ENCODE results near the gene SCNN1A.

SCNN1A gene

DNA sequence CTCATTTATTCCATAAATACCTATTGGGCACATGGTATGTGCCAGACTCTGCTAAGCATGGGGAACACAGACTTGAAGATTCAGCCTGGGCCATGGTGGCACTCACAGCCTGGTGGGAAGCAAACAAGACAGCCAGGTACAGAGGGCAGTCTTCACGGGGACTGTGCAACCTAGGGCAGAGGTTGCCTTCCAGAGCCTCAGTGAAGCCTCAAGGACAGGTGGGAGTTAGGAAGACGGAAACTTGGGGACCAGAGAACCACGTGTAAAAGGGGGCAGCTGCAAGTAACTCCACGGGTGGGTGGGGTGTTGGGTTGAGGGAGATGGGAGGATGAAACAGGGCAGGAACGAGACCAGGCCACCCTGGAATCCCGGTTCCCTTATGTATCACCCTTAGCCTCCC, 7.6 kb upstream of the SCNN1A start:
- H3K27ac ChIP-seq (ENCODE audit: low read depth, low read length) = peak overlapping the region; percentile 100
- H3K9me3 ChIP-seq (ENCODE audit: low read length) = no peaks in the 10 kb centered on the region
- peak overlapping the region; percentile 58 for H3K9ac ChIP-seq (ENCODE audit: low read length)
- H3K36me3 ChIP-seq (ENCODE audit: insufficient read depth, low read length) = peaks cover 21% of the 10 kb centered on the region
- peaks cover 74% of the 10 kb centered on the region for H3K4me1 ChIP-seq (ENCODE audit: insufficient read depth, low read length)
- H3K4me3 ChIP-seq (ENCODE audit: low read depth in 1 of 2, low read length in 2 of 2) = peak overlapping the region; percentile 44 to 55
- no peaks in the 10 kb centered on the region for H3K27me3 ChIP-seq (ENCODE audit: control insufficient read depth in 1 of 2, insufficient read depth in 2 of 2, low read length in 2 of 2)

DNA sequence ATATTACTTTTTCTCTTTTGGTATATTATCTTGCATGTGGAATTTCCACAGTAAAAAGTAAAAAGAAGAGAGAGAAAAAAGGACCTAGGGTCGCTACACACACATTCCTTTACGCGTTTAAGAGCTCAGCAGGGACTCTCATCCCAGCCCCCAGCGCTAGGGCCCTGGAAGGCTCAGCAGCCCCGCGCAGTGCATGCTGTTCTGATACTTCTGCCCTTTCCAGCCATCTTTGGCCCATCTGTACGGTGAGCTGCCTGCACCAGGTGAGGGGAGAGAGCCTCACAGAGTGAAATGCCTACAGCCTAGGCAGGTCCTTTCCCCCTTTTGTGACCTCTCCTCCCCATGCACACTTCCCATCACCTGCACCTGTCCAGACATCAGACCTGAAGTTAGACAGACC, 7.0 kb upstream of the SCNN1A start:
- H3K36me3 ChIP-seq (ENCODE audit: insufficient read depth, low read length) = peaks cover 15% of the 10 kb centered on the region
- no peaks in the 10 kb centered on the region for H3K27me3 ChIP-seq (ENCODE audit: control insufficient read depth in 1 of 2, insufficient read depth in 2 of 2, low read length in 2 of 2)
- no peak overlapping the region for H3K4me3 ChIP-seq (ENCODE audit: low read depth in 1 of 2, low read length in 2 of 2)
- peaks cover 76% of the 10 kb centered on the region for H3K4me1 ChIP-seq (ENCODE audit: insufficient read depth, low read length)
- H3K9me3 ChIP-seq (ENCODE audit: low read length) = no peaks in the 10 kb centered on the region
- no peak overlapping the region for H3K27ac ChIP-seq (ENCODE audit: low read depth, low read length)
- no peak overlapping the region for H3K9ac ChIP-seq (ENCODE audit: low read length)

DNA sequence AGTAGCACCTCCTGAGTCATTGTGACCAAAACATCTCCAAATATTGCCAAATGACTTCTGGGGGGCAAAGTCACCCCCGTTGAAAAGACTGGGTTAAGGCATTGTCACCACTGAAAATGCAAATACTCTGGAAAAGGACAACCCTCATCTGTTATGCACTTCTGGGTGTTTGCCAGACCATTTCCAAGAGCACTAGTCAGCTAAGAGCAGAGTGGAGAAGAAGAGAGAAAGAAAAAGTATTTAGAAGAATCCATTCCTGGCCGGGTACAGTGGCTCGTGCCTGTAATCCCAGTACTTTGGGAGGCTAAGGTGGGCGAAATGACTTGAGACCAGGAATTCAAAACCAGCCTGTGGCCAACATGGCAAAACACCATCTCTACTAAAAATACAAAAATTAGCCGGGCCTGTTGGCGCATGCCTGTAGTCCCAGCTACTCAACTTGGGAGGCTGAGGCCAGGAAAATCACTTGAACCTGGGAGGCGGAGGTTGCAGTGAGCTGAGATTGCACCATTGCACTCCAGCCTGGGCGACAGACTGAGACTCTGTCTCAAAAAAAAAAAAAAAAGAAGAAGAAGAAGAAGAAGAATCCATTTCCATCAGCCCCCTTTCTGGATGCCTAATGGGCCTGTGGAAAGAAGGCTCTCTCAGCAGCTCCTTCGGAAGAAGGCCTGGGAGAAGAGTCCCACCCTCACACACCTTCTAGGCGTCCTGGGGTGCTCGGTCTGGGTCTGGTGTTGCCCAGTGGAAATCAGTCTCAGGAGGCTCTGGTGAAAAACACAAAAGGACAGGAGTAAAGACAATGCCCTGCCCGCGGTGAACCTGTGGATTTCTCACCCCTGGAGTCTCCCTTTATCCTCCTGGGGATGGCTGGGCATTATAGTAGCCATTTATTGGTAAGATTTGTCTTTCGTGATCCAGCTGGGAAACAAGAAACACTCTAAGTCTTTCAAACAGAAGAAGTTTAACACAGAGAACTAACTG, 5.1 kb upstream of the SCNN1A start:
- Histone ChIP-seq H3K9me3 (ENCODE audit: low read length) (no peaks in the 10 kb centered on the region), H3K27me3 (ENCODE audit: control insufficient read depth in 1 of 2, insufficient read depth in 2 of 2, low read length in 2 of 2) (no peaks in the 10 kb centered on the region), H3K9ac (ENCODE audit: low read length) (no peak overlapping the region), H3K4me3 (ENCODE audit: low read depth in 1 of 2, low read length in 2 of 2) (no peak overlapping the region), H3K27ac (ENCODE audit: low read depth, low read length) (peak overlapping the region; percentile 72), H3K36me3 (ENCODE audit: insufficient read depth, low read length) (no peaks in the 10 kb centered on the region), H3K4me1 (ENCODE audit: insufficient read depth, low read length) (peaks cover 78% of the 10 kb centered on the region)

DNA sequence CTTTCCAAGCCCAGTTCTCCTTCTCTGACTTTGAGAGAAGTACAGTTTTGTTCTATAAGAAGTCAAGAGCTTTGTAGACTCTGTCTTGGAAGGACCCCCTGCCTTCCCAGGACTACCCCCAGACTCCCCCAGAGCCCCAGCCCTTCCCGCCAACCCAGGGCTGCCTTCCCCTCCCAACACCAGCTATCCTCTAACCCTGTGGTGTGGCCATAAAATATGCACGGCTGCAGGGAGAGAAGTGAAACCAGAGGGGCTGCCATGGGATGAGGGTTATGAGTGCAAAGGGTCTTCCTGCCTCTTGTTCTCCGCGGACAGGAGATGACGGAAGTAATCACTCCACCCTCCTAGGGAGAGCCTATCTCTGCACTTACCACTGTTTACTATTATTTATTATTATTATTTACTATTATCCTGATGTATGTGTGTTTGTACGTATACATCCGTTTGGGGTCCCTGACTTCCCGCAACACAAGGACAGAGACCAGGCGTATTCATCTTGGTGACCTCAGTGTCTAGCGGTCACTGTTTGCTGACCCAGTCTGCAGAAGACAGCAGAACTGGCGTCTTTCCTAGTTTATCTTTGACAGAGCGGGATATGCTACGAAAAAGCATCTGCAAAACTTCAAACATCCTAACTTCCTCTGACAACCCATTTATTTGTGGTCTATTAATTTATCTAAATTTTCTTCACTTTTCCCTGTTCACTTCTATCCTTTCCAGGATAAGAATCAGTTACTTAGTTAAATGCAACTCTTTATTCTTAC, 3.5 kb upstream of the SCNN1A start:
- H3K9me3 ChIP-seq (ENCODE audit: low read length) = no peaks in the 10 kb centered on the region
- no peaks in the 10 kb centered on the region for H3K27me3 ChIP-seq (ENCODE audit: control insufficient read depth in 1 of 2, insufficient read depth in 2 of 2, low read length in 2 of 2)
- peaks cover 69% of the 10 kb centered on the region for H3K4me1 ChIP-seq (ENCODE audit: insufficient read depth, low read length)
- no peak overlapping the region for H3K4me3 ChIP-seq (ENCODE audit: low read depth in 1 of 2, low read length in 2 of 2)
- peak overlapping the region; percentile 35 for H3K27ac ChIP-seq (ENCODE audit: low read depth, low read length)
- no peak overlapping the region for H3K9ac ChIP-seq (ENCODE audit: low read length)
- no peaks in the 10 kb centered on the region for H3K36me3 ChIP-seq (ENCODE audit: insufficient read depth, low read length)

DNA sequence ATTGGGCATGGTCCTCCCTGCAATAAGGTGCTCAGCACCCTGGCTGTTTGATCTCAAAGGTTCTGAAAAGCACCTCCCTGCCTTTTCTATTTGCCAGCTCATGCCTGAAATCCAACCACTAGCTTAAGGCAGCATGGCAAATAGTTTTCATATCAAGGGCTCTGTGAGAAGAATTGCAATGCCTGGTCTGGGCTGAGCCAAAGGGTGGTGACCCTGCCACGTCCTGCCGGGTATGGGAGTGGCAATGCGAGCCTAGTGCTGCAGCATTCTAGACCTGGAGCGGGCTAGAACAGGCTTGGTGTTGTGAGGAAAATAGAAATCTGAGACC, 2.3 kb upstream of the SCNN1A start:
- Histone ChIP-seq H3K36me3 (ENCODE audit: insufficient read depth, low read length) (no peaks in the 10 kb centered on the region), H3K4me3 (ENCODE audit: low read depth in 1 of 2, low read length in 2 of 2) (no peak overlapping the region), H3K9ac (ENCODE audit: low read length) (no peak overlapping the region), H3K27ac (ENCODE audit: low read depth, low read length) (no peak overlapping the region), H3K27me3 (ENCODE audit: control insufficient read depth in 1 of 2, insufficient read depth in 2 of 2, low read length in 2 of 2) (no peaks in the 10 kb centered on the region), H3K4me1 (ENCODE audit: insufficient read depth, low read length) (peaks cover 59% of the 10 kb centered on the region), H3K9me3 (ENCODE audit: low read length) (no peaks in the 10 kb centered on the region)

DNA sequence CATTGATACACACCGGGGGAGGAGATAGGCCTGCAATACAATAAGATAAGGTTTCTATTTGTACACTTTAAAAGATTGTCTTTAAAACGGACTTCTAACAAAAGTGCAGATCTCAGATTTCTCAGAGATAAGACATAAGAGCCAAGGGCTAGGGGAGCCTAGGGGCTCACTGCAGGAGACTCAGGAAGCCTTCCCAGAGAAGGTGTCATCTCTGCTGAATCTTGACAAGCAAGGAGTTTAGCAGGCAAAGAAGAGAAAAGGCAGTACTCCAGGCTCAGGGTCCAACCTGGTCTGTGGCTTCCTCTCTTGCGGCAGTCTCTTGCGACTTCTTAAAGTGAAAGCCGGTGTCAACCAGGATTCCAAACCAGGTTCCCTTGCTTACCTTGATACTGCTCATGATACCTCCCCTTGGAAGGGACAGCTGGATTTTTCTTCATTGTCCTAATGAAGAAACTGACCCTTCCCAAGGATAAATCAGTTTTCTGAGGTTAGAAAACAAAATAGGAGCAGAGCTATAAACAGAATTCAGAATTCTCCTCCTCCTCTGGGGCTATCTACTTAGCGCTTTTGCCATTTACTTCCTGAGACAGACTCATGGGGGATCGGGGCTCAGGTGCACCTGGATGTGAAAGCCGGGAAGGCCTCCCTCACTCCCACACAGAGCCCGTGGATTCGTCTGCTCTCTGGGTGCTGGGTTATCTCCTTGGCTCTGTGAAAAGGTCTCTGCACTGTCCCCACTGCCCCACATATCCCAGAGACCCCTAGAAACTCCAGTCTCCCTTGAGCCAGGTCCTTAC, 1.7 kb upstream of the SCNN1A start:
- H3K36me3 ChIP-seq (ENCODE audit: insufficient read depth, low read length) = no peaks in the 10 kb centered on the region
- H3K4me3 ChIP-seq (ENCODE audit: low read depth in 1 of 2, low read length in 2 of 2) = no peak overlapping the region
- peaks cover 60% of the 10 kb centered on the region for H3K4me1 ChIP-seq (ENCODE audit: insufficient read depth, low read length)
- no peaks in the 10 kb centered on the region for H3K9me3 ChIP-seq (ENCODE audit: low read length)
- peak overlapping the region; percentile 67 for H3K27ac ChIP-seq (ENCODE audit: low read depth, low read length)
- no peak overlapping the region for H3K9ac ChIP-seq (ENCODE audit: low read length)
- no peaks in the 10 kb centered on the region for H3K27me3 ChIP-seq (ENCODE audit: control insufficient read depth in 1 of 2, insufficient read depth in 2 of 2, low read length in 2 of 2)

DNA sequence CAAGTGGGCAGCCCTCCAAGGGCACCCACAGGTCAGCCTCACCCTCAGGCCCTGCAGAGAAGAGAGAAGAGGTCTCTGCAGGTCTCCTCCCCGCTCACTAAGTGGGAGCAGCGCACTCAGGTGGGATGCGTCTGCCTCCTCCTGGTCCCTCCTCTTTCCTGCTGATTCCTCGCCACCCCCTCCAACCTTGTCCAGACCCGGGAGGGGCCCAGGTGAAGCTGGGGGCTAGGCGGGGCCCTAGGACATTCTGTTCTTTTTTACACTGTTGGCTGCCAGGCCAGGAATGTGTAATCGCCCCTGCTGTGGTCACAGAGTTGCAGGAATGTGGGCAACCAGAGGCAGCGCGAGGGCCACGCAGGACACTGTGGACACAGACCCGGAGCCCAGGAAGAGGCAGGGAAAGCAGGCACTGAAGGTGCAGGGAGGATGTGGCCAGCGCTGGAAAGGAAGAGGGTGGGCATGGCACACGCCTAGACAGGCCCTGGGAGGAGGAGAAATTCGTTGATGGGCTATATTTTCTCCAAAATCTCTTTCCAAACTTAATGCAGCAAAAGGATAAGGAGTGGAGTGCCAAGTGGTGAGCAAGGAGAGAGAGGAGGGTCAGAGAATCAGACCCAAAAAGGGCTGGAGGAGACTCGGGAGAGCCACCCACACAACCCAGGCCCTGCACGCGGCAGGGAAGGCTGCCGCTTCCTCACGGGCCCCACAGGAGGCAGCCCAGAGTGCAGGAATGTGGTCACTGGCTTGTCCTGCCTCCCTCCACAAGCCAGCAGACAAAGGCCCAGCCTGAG, 911 bp upstream of the SCNN1A start:
- H3K4me3 ChIP-seq (ENCODE audit: low read depth in 1 of 2, low read length in 2 of 2) = no peak overlapping the region
- H3K4me1 ChIP-seq (ENCODE audit: insufficient read depth, low read length) = peaks cover 60% of the 10 kb centered on the region
- no peak overlapping the region for H3K9ac ChIP-seq (ENCODE audit: low read length)

DNA sequence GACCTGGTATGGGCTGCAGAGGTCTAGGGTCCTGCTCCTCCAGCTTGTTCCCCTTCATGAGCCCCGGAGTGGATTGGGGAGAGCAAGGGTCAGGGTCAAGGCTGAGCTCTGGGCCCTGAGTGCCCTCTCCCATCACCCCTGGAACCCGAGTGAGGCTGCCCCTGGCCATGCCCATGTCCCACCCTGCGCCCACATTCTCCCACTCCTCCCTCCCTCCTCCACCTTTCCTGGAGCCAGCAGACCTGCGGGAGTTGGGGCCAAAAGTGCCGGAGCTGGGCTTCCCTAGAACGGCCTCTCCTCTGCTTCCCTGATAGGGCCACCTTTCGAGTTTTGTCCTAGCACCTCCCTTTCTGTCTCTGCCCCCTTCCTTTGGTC, 590 bp downstream of the SCNN1A start:
- Histone ChIP-seq H3K9ac (ENCODE audit: low read length) (no peak overlapping the region), H3K4me1 (ENCODE audit: insufficient read depth, low read length) (peaks cover 48% of the 10 kb centered on the region), H3K27ac (ENCODE audit: low read depth, low read length) (no peak overlapping the region)

More for the DNA sequence above, 911 bp upstream of the SCNN1A start:
- peak overlapping the region; percentile 67 for H3K27ac ChIP-seq (ENCODE audit: low read depth, low read length)
- no peaks in the 10 kb centered on the region for H3K36me3 ChIP-seq (ENCODE audit: insufficient read depth, low read length)
- H3K9me3 ChIP-seq (ENCODE audit: low read length) = no peaks in the 10 kb centered on the region
- H3K27me3 ChIP-seq (ENCODE audit: control insufficient read depth in 1 of 2, insufficient read depth in 2 of 2, low read length in 2 of 2) = no peaks in the 10 kb centered on the region

DNA sequence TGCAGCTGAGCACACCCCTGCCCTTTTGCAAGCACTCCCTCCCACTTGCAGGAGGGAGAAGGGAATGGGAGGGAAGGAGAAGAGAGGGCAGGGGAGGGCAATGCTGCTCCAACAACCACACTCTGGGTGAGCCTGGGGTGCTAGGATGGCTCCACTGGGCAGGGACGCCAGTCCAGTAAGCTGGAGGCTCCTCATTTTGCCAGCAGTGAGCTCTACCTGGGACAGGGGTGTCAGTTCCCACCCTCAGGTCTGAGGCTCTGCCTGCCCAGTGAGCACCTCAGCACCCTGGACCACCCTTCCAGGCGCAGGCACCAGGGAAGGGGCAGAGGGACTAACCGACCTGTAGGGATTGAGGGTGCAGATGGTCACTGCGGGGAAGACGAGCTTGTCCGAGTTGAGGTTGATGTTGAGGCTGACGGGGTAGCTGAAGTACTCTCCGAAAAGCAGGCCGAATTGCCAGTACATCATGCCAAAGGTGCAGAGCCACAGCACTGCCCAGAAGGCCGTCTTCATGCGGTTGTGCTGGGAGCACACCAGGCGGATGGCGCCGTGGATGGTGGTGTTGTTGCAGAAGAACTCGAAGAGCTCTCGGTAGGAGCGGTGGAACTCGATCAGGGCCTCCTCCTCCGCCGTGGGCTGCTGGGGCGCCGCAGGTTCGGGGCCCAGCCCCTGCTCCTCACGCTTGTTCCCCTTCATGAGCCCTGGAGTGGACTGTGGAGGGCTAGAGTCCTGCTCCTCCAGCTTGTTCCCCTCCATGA, 1.2 kb downstream of the SCNN1A start:
- Histone ChIP-seq H3K36me3 (ENCODE audit: insufficient read depth, low read length) (no peaks in the 10 kb centered on the region), H3K4me1 (ENCODE audit: insufficient read depth, low read length) (peaks cover 43% of the 10 kb centered on the region), H3K4me3 (ENCODE audit: low read depth in 1 of 2, low read length in 2 of 2) (no peak overlapping the region), H3K27me3 (ENCODE audit: control insufficient read depth in 1 of 2, insufficient read depth in 2 of 2, low read length in 2 of 2) (no peaks in the 10 kb centered on the region), H3K27ac (ENCODE audit: low read depth, low read length) (no peak overlapping the region), H3K9me3 (ENCODE audit: low read length) (no peaks in the 10 kb centered on the region), H3K9ac (ENCODE audit: low read length) (no peak overlapping the region)

More for the DNA sequence above, 590 bp downstream of the SCNN1A start:
- H3K4me3 ChIP-seq (ENCODE audit: low read depth in 1 of 2, low read length in 2 of 2) = no peak overlapping the region
- no peaks in the 10 kb centered on the region for H3K9me3 ChIP-seq (ENCODE audit: low read length)
- no peaks in the 10 kb centered on the region for H3K36me3 ChIP-seq (ENCODE audit: insufficient read depth, low read length)
- H3K27me3 ChIP-seq (ENCODE audit: control insufficient read depth in 1 of 2, insufficient read depth in 2 of 2, low read length in 2 of 2) = no peaks in the 10 kb centered on the region

DNA sequence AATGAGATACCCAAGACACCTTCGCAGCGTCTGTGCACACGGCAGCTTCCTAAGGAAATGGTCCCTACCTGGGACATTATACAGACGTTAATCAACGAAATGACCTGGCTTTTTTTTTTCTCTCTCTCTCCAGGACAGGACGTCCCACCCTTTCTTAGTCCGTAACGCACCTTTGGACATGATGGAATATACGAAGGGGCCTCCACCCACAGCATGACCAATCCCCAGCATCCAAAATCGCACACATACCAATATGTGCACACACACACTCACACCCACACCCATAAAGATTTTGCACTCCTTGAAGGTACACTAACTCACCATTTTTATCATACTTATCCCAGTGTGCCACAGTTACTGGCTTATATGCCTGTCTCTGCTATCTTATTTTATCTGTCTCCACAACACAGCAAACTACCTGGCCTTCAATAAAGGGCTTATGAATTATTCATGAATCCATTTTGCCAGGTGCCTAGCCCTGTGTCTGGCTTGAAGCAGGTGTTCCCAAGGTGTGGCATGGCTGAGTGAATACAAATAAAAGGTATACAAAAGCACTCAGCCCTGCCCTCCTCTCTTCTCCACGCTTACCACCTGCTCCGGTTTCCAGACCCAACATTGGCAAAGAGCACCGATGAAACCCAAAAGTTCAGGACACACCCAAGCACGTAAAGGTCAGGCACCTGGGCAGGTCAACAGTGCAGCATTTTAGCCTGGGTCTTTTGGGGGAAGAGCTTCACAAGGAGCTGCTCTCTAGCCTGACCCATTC, 2.2 kb downstream of the SCNN1A start:
- Histone ChIP-seq H3K4me1 (ENCODE audit: insufficient read depth, low read length) (peaks cover 38% of the 10 kb centered on the region), H3K4me3 (ENCODE audit: low read depth in 1 of 2, low read length in 2 of 2) (no peak overlapping the region), H3K27ac (ENCODE audit: low read depth, low read length) (peak overlapping the region; percentile 29), H3K27me3 (ENCODE audit: control insufficient read depth in 1 of 2, insufficient read depth in 2 of 2, low read length in 2 of 2) (no peaks in the 10 kb centered on the region), H3K9me3 (ENCODE audit: low read length) (no peaks in the 10 kb centered on the region), H3K36me3 (ENCODE audit: insufficient read depth, low read length) (no peaks in the 10 kb centered on the region), H3K9ac (ENCODE audit: low read length) (no peak overlapping the region)

All from muscle layer of colon (tissue), 2 donors.